Mononuclear cell (primary cell): ENCODE measurements around the gene MAPK9. TPM values are rescaled to one million over a fixed set of nuclear protein-coding genes. Genes with fewer than 3 reads are reported as not detected.

Experiments used
- H3K27me3 ChIP-seq: 2 replicates; pipeline ENCODE4 v1.6.0; 2011; ENCODE audit warnings: low read length, control low read depth; ENCODE audit not compliant: insufficient read depth
- H3K4me1 ChIP-seq: 2 replicates; pipeline ENCODE4 v1.5.1; 2011; ENCODE audit warnings: mild to moderate bottlenecking, low read length, control low read depth; ENCODE audit not compliant: insufficient read depth
- H3K4me3 ChIP-seq: 2 replicates; pipeline ENCODE4 v1.5.1; 2011; ENCODE audit warnings: mild to moderate bottlenecking, low read length, moderate library complexity
- H3K9me3 ChIP-seq: 2 replicates; pipeline ENCODE4 v1.5.1; 2011; ENCODE audit warnings: low read depth, mild to moderate bottlenecking, control low read depth, low read length
- total RNA-seq: library from RNA; depleted of rRNA; stranded (reverse); fragments of >200 nt; gene quantifications from one replicate; pipeline ENCODE4 v1.2.3, GENCODE V29; 2012

MAPK9 gene
- total RNA-seq = 36.0 TPM

DNA sequence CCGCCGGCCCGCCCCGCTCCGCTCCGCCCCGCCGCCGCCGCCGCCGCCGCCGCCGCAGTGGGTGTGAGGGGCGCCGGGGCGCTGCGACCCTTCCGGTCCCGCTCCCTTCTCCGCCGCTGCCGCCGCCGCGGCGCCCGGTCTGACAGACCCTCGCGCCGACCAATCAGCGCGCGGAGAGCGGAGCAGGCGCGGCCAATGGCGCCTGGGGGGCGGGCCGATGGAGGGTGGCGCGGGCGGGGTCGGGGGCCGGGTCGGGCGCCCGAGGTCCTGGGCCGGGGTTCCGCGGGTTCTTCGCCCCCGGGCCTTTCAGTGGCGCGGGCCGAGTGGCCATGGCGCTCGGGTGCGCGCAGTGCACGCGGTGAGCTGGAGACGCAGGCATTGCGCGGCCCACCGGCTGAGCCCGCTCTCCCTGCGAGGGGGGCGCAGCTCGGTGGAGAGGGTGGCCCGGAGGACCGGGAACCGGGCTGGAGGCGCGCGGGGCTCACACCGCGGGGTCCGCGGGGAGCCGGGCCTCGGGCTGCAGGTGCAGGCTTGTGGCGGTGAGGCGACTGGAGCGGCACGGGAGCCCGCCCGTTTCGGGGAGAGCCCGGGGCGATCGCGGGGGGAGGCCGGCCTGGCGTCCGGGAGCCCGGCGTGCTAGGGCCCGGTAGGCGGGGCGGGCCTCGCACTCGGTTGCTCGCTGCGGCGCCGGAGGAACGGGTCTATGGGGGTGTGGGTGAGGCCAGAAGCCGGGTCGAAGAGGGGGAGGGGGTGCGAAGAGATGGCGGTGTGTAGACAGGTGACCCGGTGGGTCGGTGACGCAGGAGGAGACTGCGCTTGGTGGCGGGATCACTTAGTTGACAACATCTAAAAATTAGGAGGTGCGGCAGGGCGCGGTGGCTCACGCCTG lies at the start of gene MAPK9:
MAPK9 (minus strand) TSS at position 141 of the 889 bp plus-strand sequence. CDS start 11,522 bp downstream, outside the sequence.
- H3K4me3 ChIP-seq = peak within 1 kb of the TSS; percentile 85
- H3K27me3 ChIP-seq = no peaks in the 10 kb centered on the region
- no peaks in the 10 kb centered on the region for H3K9me3 ChIP-seq
- peaks cover 40% of the 10 kb centered on the region for H3K4me1 ChIP-seq

DNA sequence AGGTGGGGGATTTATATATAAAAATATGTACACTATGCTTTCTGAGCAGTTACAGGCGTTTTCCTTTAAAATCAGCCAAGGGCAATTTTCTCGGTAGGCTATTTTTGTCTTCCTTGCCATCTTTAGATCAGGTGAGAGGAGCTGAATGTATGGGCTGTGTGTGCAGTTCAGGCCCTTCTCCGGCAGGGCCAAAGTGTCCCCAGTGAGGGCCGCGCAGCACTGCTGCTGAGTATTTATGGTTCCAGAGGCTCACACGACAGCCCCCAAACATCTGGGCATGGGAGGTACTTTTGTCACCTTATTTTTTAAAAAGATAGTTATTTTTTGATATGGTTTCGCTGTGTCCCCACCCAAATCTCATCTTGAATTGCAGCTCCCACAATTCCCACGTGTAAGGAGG lies 49.7 kb upstream of the MAPK9 start:
- Histone ChIP-seq H3K4me3 (no peak overlapping the region), H3K4me1 (no peaks in the 10 kb centered on the region), H3K27me3 (no peaks in the 10 kb centered on the region), H3K9me3 (no peaks in the 10 kb centered on the region)

- Histone ChIP-seq H3K4me3 (no peak overlapping the region), H3K4me1 (no peaks in the 10 kb centered on the region), H3K27me3 (no peaks in the 10 kb centered on the region), H3K9me3 (no peaks in the 10 kb centered on the region)
Measured at GRCh38 chr5:180340856-180341255, 49.0 kb upstream of the MAPK9 start.

GRCh38 chr5:180339583-180340183 lies 47.8 kb upstream of the MAPK9 start:
- Histone ChIP-seq H3K9me3 (no peaks in the 10 kb centered on the region), H3K27me3 (no peaks in the 10 kb centered on the region), H3K4me3 (no peak overlapping the region), H3K4me1 (no peaks in the 10 kb centered on the region)

DNA sequence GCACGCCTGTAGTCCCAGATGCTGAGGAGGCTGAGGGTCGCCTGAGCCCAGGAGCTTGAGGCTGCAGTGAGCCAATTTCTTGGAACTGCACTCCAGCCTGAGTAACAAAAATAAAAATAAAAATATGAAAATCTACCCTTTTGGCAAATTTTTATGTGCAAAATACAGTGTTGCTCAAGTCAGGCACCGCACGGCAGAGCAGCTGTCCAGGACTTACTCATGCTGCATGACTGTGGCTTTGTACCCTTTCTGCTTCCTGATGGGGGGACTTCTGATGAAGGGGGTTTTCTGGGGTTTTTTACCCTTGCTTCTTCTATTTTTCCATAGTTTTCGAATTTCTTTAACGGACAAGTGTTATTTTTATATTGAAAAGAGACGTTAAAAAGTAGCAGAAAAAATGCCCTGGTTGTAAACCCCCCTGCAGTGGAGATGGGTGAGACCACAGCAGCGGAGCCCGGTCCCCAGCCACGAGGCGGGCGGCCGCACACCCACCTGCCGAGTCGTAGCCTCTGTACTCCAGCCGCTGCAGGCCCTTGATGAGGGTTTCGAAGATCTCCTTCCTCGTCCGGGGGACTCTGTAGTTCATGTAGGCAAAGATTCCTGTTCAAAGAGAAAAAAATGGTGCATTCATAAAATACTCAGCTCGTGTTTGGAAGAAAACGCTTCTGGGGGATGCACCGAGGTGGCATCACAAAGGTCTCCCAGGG lies 46.3 kb upstream of the MAPK9 start:
- H3K4me1 ChIP-seq = no peaks in the 10 kb centered on the region
- no peak overlapping the region for H3K4me3 ChIP-seq
- no peaks in the 10 kb centered on the region for H3K9me3 ChIP-seq
- no peaks in the 10 kb centered on the region for H3K27me3 ChIP-seq

- H3K4me3 ChIP-seq = no peak overlapping the region
- no peaks in the 10 kb centered on the region for H3K27me3 ChIP-seq
- H3K4me1 ChIP-seq = no peaks in the 10 kb centered on the region
- H3K9me3 ChIP-seq = no peaks in the 10 kb centered on the region
Measured at GRCh38 chr5:180336234-180337020, 44.5 kb upstream of the MAPK9 start.

- Histone ChIP-seq H3K9me3 (no peaks in the 10 kb centered on the region), H3K27me3 (no peaks in the 10 kb centered on the region), H3K4me3 (no peak overlapping the region), H3K4me1 (no peaks in the 10 kb centered on the region)
Measured at GRCh38 chr5:180335614-180336233, 43.8 kb upstream of the MAPK9 start.

DNA sequence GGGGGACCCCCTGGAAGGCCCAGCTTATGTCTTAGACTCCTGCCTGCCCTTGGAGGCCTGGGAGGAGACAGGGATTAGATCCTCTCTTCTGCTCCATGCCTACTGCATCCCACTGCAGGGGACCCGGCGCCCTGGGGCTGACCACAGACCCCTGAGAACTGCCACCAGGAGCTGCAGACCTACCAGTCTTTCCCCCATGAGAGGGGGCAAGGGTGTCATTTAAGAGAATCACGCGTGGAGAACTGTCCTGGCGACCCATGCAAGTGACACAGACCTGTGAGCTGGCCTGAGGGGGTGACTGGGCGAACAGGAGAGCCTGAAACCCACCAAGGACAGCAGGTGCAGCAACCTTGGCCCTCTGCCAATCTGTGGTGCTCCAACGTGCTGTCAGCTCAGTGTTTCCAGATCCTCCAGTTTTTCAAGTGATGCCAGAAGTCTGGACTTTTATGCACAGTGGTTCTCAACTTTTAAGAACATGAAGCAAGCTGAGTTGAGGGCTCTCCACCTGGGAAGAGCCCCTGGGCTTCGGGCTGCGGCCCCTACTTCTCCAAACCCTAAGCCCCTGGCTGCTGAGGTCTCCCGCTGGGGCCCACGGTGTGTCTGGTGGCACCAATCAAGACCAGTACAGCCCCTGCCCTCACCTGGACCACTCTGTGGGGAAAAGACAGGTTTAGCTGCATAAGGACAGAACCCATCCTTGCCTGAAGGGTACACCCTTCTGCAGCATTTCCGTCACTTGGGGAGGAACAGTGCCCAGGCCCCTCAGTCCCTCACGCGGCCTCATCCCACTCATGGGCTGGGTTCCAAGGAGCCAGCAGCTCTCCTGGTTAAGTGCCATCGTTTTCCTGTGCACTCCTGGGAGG lies 43.1 kb upstream of the MAPK9 start:
- Histone ChIP-seq H3K4me3 (no peak overlapping the region), H3K9me3 (no peaks in the 10 kb centered on the region)

DNA sequence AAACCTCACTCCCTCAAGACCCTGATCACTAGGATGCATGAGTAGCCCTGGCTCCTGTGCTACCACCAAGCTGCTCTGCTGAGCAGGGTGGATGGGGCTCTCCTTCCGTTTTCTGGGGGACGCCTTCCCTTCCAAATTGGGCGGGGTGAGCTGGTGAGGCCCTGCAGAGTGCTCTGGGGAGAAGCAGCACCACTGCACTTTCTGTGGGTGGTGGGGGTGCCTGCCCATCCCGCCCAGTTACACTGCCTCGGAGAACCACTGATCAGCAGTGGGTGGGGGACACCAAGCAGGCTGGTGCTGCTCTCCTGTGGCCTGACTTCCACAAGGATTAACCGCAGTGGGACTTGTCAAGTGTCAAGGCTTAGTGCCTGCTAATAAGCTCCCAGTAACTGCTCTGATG lies 42.3 kb upstream of the MAPK9 start:
- no peak overlapping the region for H3K4me3 ChIP-seq
- H3K4me1 ChIP-seq = no peaks in the 10 kb centered on the region
- no peaks in the 10 kb centered on the region for H3K9me3 ChIP-seq
- no peaks in the 10 kb centered on the region for H3K27me3 ChIP-seq

More for the DNA sequence above, 43.1 kb upstream of the MAPK9 start:
- Histone ChIP-seq H3K4me1 (no peaks in the 10 kb centered on the region), H3K27me3 (no peaks in the 10 kb centered on the region)

- H3K4me3 ChIP-seq = no peak overlapping the region
- H3K4me1 ChIP-seq = no peaks in the 10 kb centered on the region
- no peaks in the 10 kb centered on the region for H3K9me3 ChIP-seq
- no peaks in the 10 kb centered on the region for H3K27me3 ChIP-seq
Measured at GRCh38 chr5:180333661-180334060, 41.8 kb upstream of the MAPK9 start.

DNA sequence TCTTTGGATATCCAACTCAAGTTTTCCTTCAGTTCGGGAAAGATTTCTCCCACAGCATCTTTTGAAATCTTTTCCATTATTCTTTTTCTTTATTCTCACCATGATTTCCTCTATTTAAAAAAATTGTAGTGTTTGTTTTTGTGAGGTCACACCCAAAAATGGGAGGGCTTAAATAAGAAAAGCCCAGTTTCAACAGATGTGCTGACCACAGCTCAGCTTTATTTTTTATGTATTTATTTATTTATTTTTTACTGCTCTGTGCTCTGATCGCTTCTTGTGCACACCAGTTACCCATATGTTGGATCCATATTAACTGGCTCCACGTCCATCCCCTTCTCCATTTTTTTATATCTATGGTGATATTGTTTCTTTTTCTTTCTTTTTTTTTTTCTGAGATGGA lies 41.0 kb upstream of the MAPK9 start:
- no peaks in the 10 kb centered on the region for H3K27me3 ChIP-seq
- no peaks in the 10 kb centered on the region for H3K4me1 ChIP-seq
- H3K9me3 ChIP-seq = no peaks in the 10 kb centered on the region

GRCh38 chr5:180332051-180332517 lies 40.2 kb upstream of the MAPK9 start:
- Histone ChIP-seq H3K4me3 (no peak overlapping the region), H3K4me1 (no peaks in the 10 kb centered on the region), H3K27me3 (no peaks in the 10 kb centered on the region), H3K9me3 (no peaks in the 10 kb centered on the region)

More for the DNA sequence above, 41.0 kb upstream of the MAPK9 start:
- H3K4me3 ChIP-seq = no peak overlapping the region

DNA sequence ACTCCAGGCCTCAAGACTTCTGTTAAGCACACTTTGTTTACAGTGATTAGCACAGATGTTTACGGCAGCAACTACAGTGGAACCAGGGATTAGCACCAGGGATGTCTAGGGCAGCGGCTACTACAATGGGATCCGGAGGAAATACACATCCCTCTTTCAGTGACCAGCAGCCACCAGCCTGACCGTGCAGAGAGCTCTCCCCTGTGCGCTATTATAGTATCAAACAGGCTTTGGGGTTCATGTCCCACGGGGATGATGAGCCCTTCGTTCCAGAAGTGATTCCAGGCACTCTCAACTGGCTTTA lies 39.7 kb upstream of the MAPK9 start:
- Histone ChIP-seq H3K9me3 (no peaks in the 10 kb centered on the region), H3K4me3 (no peak overlapping the region), H3K27me3 (no peaks in the 10 kb centered on the region), H3K4me1 (no peaks in the 10 kb centered on the region)
